ENCODE results near the gene DNAH7.

DNAH7 gene

GRCh38 chr2:195810340-195811098 lies 258.1 kb downstream of the DNAH7 start:
- no peak for DNase-seq (ENCODE audit: low spot score)
- Histone ChIP-seq H3K4me3 (no peak overlapping the region), H3K27ac (no peak overlapping the region)
- no peak for TF ChIP-seq CTCF (IDR thresholded peaks at IDR 0.05)

GRCh38 chr2:195808189-195808588 lies 260.4 kb downstream of the DNAH7 start:
- H3K4me3 ChIP-seq = no peak overlapping the region
- H3K27ac ChIP-seq = no peak overlapping the region
- no peak for DNase-seq (ENCODE audit: low spot score)
- TF ChIP-seq CTCF (IDR thresholded peaks at IDR 0.05) = no peak

- Histone ChIP-seq H3K4me3 (no peak overlapping the region), H3K27ac (no peak overlapping the region)
- no peak for DNase-seq (ENCODE audit: low spot score)
- TF ChIP-seq CTCF (IDR thresholded peaks at IDR 0.05) = no peak
Observed at GRCh38 chr2:195805283-195805976, 263.2 kb downstream of the DNAH7 start.

GRCh38 chr2:195795879-195796278 lies 272.8 kb downstream of the DNAH7 start:
- H3K27ac ChIP-seq = no peak overlapping the region
- no peak overlapping the region for H3K4me3 ChIP-seq
- no peak for DNase-seq (ENCODE audit: low spot score)
- TF ChIP-seq CTCF (IDR thresholded peaks at IDR 0.05) = no peak

- Histone ChIP-seq H3K27ac (no peak overlapping the region), H3K4me3 (no peak overlapping the region)
- no peak for DNase-seq (ENCODE audit: low spot score)
- no peak for TF ChIP-seq CTCF (IDR thresholded peaks at IDR 0.05)
Observed at GRCh38 chr2:195793881-195794280, 274.8 kb downstream of the DNAH7 start.

GRCh38 chr2:195782156-195782555 lies 286.5 kb downstream of the DNAH7 start:
- H3K4me3 ChIP-seq = no peak overlapping the region

More at GRCh38 chr2:195782156-195782555, 286.5 kb downstream of the DNAH7 start:
- no peak for TF ChIP-seq CTCF (IDR thresholded peaks at IDR 0.05)
- DNase-seq (ENCODE audit: low spot score) = no peak
- no peak overlapping the region for H3K27ac ChIP-seq

Data from coronary artery (tissue), 2 donors.